Tibial nerve (tissue), 4 donors: Measurements from ENCODE around the gene PRSS22.

Experiments used
- CTCF ChIP-seq, 5 experiments: fragments of 200-600 bp in 3 of 5; fragments of 450-650 bp in 2 of 5; sonication (generic) in 3 of 5; IDR thresholded peaks; one replicate each; pipeline ENCODE4 v1.5.1; 2016 to 2019; ENCODE audit warnings: antibody characterized with exemption in 5 of 5, mild to moderate bottlenecking in 3 of 5, moderate library complexity in 2 of 5
- EP300 ChIP-seq, 2 donors: sonication (generic); formaldehyde crosslinking; IDR thresholded peaks; one replicate each; pipeline ENCODE4 v1.6.1; 2017; ENCODE audit warnings: antibody characterized with exemption in 2 of 2, mild to moderate bottlenecking in 1 of 2
- POLR2A ChIP-seq, 2 donors: fragments of 450-650 bp; IDR thresholded peaks; one replicate each; pipeline ENCODE4 v1.6.1; 2017; ENCODE audit warnings: antibody characterized with exemption in 2 of 2, mild to moderate bottlenecking in 2 of 2, moderate library complexity in 2 of 2

- TF ChIP-seq CTCF (IDR thresholded peaks at IDR 0.05), result no peak
- no peak for TF ChIP-seq POLR2A (IDR thresholded peaks at IDR 0.05)
- TF ChIP-seq EP300 (IDR thresholded peaks at IDR 0.05), result no peak
These were observed 42.6 kb downstream of the PRSS22 start for GRCh38 chr16:2815299-2815771.
